NCI-H510A treated with DMSO at 0.1 percent for 48 hours (cell line): Measurements from ENCODE around the gene GPR85.
A peak's percentile ranks its signal among the peaks of the same experiment; 100 is the strongest.
"Not testable (repeated sequence)": the region's sequence is repeated elsewhere in the genome, so short reads cannot be mapped to it uniquely, and the experiment has no call there.

Experiments
- DNase-seq: peaks from one replicate; lab custom pipeline; 2025; lab: John Stamatoyannopoulos, UW

Gene GPR85

DNA sequence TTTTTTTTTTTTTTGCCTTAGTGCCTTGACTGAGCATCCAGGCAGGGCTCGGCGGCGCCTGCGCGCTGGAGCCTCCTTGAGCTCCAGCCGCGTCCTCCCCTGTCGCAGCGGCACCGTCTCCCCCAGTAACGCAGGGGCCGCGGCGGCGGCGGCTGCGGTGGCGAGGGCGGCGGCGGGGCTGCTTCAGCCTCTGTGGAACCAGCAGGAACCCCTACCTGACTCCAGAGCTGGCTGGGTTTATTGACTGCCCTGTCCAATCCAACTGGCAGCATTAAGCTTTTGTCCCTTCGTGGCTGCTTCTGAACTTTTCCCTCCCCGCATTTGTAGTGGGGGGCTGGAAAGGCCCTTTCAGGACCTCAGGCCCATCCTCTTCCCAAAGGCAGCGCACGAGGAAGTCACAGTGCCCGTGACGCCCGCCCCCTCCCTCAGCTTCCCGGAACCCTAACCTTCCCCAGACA is at the start of gene GPR85:
TSS of gene GPR85 (minus strand) at position 397 of the 458 bp plus-strand sequence. CDS start 2,106 bp downstream, outside the sequence.
- no peak for DNase-seq

DNA sequence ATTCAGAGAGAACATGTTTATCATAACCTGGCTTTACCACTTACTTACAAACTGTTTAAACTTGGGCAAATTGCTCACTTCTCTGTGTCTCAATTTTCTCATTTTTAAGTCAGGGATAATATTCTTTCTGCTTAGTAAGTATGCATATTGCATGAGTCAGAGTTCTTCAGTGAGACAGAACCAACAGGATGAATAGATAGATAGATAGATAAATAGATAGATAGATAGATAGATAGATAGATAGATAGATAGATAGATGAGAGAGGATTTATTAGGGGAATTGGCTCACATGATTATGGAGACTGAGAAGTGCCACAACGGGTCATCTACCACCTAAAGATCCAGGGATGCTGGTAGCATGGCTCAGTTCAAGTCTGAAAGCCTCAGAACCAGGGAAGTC is 47.4 kb upstream of the GPR85 start:
- DNase-seq = no peak

GRCh38 chr7:113131367-113131766 is 44.7 kb upstream of the GPR85 start:
- DNase-seq = no peak

DNA sequence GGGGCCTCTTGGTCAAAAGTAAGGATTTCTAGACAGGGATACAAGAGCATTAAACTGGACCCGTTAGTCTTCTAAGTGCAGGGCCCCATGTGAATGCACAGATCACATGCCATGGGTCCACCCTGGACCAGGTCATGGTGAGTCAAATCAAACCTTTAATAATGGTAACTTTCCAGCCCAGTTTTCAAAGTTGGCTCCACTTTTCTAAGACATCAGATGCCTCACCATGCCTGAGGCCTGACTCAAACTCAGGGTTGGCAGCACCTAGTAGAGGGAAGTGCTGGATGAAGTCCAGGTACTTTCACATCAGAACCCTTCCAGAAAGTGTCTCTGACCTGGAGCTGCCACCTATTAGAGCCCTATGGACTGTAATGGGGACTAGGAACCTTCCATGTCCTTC is 41.4 kb upstream of the GPR85 start:
- DNase-seq = no peak

GRCh38 chr7:113125728-113126127 is 39.1 kb upstream of the GPR85 start:
- DNase-seq = no peak

- DNase-seq = no peak
These were observed 36.1 kb upstream of the GPR85 start for GRCh38 chr7:113122744-113123143.

- no peak for DNase-seq
These were observed 34.0 kb upstream of the GPR85 start for GRCh38 chr7:113120647-113121046.

DNA sequence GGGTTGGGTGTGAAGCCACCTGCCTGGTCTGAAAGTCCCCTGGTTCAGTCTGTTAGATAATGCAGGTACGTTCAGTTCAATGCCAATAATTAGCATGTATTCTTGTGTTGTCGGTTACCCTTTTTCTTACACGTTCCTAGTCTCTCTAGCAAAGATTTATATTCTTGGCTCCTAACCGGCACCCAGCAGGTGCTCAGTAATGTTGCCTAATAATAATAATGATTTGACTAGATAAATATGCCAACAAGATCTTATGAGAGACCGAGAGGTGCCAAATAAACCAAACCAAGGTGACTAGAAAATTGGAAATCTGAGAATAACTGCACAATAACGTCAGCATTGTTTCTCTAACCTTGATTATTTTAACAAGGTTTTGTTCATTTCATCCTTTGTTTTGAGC is 32.8 kb upstream of the GPR85 start:
- no peak for DNase-seq

DNA sequence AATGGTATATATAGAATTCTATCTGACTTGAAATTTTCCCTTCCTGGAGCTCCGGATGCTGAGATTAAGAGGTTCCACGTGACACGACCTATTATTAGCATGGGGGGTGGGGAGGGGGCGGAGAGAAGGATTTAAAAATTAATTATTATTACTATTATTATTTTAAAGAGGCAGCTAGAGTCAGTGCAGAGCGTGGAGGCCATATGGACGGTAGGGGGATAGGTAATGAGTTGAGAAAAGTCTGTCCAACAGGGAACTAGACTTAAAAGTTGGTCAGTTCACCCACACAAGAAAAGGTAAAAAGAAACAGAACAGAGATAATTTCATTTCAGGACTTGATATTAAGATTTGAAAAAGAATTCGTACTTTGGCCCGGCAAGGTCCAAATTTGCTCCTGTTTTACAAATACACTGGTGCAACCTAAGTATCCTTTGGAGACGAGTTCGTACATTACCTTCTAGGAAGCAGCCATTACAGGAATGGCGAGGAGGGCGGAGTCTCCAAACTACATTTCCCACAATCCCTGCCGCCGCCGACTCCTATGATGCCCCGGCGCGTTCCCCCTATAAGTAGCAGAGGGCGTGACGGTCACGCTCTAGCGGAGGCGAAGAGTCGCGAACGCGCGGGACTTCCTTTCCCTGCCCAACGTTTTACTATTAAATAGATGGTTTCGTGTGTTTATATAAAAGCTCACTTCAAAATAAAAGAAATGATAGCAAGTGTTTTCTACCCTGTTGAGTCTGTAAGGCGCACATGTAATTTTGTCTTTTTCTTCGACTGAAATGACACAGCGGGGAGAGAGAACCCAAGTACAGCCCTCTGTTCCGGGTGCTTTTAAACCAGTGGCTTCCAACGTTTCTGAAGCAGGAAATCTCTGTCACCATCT is 31.7 kb upstream of the GPR85 start, which contains the start of gene SMIM30:
TSS of gene SMIM30 (minus strand) at position 481 of the 886 bp plus-strand sequence. CDS start 976 bp downstream, outside the sequence.
- DNase-seq = peak; percentile 81

DNA sequence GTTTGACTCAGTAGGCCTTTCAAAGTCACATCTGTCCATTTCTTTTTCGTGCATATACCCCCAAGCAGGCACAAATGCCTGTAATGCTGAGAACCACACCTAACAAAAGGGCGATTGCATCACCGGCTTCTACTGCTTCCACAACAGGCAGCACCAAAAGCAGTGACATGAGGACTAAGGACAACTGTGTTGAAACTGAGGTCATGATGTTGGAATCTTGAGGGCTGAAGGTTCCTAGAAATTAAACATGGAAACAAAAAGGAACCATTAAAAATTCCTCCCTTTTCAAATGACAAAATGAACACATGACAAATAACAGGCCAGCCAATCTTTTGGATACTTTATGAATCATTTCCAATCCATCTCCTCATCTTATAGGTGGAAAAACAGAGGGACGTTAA is 30.7 kb upstream of the GPR85 start:
- DNase-seq = not testable (repeated sequence)

- no peak for DNase-seq
These were observed 27.3 kb upstream of the GPR85 start for GRCh38 chr7:113113912-113114311.

GRCh38 chr7:113109718-113110117 is 23.1 kb upstream of the GPR85 start:
- DNase-seq = no peak

DNA sequence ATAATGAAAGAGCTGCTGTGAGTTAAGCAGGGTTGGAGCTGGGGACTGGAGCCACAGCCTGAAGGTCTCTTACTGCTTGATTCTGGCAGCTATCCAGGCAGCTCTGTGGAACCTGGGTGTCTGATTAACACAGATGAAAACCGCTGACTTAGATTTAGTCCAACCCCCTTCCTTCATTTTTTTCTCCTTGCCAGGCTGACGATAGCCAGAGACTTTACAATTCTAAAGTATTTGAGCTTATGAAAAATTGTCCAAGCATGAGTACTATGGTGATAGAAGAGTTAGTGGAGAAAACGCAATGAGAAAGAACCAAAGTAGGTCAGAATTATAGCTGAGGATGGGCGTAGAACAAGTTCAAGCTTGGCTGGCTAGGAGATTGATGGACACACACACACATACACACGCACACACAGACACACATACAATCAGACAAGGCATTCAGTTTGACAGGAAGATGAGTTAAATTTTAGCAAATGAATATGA is 13.5 kb upstream of the GPR85 start:
- no peak for DNase-seq

DNA sequence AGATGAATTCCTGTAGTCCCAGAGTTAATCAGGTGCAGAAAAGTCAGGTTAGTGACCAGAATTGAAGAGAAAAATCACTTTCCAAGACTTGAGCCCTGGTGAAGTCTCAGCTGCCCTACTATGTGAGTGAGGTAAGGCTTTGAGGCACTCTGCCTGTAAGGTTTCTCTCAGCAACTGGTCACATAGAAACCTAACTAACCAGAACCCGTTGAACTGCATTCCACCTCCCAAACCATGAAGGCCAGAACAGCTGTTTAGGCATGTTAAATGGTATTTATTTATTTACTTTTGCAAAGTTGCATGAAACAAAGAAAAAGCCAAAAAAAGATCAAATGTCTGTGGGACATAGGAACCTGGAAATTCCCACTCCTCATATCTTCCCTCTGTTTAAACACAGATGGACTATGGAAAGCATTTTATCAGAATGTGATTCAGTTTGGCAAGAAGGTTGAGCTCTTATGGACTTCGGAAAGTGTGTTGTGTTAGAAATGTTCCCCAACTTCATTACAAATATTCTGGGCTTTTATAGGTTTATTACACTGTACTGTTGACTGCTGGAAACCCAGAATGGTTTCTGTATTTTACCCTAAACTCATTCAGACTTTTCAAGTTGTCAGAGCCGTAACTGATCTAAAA is 12.8 kb upstream of the GPR85 start:
- no peak for DNase-seq

DNA sequence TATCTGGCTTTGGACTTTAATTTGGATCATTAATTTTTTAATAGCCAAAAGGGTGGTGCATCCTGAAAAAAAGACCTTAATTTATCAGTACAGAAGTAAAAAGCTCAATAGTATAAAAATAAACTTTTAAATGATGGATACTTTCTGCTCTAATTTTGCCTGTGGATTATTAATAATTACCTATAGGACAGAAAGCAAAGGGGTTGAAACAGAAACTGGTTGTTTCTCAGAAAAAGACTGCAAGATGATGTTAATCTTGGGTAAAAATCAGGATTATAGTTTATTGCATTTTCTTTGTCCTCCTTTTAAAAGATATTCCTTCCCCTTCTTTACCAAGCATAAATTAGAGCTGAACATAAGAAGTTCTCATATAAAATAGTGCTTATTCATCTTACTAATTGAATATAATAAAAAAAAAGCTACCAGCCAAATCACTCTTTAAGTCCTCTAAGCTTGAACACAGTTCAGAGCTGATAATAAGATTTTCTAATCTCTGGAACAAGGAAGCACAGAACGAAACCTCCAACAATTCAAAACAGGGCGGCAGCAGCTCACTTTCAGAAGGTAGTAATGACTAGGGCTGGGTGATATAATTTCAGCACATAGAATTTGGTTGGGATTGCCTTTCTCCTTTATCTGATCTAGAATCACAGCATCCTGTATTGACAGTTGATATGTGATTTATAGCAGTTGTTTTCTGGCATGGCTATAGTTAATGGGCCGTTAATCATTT is 8.1 kb upstream of the GPR85 start:
- no peak for DNase-seq

GRCh38 chr7:113093561-113093960 is 6.9 kb upstream of the GPR85 start:
- no peak for DNase-seq

- no peak for DNase-seq
These were observed 6.1 kb upstream of the GPR85 start for GRCh38 chr7:113092762-113093161.

DNA sequence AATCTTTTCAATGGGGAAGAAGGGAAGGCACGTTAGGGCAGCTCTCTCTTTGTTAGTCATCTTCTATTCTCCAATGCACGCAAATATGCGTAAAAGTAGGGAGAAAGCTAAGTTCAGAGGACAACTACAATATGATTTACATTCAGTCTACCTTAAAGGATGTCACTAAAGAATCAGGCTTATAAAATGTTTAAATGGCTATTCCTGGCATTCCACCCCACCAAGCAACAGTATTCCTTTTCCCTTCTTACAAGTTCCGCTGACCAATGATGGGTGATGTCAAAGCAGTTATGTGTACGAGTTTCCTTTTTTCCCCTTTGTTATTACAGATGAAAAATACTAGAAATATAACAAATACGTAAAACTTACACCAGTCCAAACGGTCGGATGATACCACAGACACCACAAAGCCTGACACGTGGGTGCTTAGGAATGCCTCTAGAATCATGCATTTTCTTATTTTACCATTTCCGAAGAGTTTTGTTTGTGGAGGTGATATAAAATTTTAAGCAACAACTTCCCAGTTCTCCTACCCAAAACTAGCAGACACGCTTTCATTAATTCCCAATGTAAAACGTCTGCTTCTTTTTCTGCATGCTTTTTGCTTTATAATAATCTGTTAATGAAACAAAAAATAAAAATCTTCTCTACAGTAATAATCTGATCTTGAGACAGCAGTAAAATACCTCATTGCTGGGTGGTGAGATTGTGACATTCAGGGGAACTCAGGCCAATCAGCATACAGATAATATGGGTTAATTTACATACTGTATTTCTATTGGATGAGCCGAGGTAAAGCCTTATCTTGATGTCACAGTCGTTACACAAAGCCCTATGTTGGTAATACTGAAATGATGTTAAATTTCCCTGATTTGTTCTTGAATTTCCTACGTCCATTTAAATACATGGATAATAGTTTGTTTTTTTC is 708 bp upstream of the GPR85 start:
- peak; percentile 26 for DNase-seq

GRCh38 chr7:113085781-113086390 is 741 bp downstream of the GPR85 start:
- peak; percentile 29 for DNase-seq

GRCh38 chr7:113084496-113085172 is 2.0 kb downstream of the GPR85 start:
- DNase-seq = no peak
